Body of pancreas (tissue), 4 donors: ENCODE results near the gene EMID1.

Experiments used
- POLR2A ChIP-seq, 3 donors: fragments of 450-650 bp; IDR thresholded peaks; one replicate each; pipeline ENCODE4 v1.6.1; 2016; ENCODE audit warnings: antibody characterized with exemption in 3 of 3, mild to moderate bottlenecking in 2 of 3
- TF ChIP-seq, protein P1 (sequence below), 7 experiments: fragments of 450-650 bp in 4 of 7; fragments of 200-600 bp in 3 of 7; sonication (generic) in 3 of 7; IDR thresholded peaks; one replicate each; pipeline ENCODE4 v1.5.1; 2016 to 2019; ENCODE audit warnings: antibody characterized with exemption in 7 of 7

- TF ChIP-seq, protein P1, sequence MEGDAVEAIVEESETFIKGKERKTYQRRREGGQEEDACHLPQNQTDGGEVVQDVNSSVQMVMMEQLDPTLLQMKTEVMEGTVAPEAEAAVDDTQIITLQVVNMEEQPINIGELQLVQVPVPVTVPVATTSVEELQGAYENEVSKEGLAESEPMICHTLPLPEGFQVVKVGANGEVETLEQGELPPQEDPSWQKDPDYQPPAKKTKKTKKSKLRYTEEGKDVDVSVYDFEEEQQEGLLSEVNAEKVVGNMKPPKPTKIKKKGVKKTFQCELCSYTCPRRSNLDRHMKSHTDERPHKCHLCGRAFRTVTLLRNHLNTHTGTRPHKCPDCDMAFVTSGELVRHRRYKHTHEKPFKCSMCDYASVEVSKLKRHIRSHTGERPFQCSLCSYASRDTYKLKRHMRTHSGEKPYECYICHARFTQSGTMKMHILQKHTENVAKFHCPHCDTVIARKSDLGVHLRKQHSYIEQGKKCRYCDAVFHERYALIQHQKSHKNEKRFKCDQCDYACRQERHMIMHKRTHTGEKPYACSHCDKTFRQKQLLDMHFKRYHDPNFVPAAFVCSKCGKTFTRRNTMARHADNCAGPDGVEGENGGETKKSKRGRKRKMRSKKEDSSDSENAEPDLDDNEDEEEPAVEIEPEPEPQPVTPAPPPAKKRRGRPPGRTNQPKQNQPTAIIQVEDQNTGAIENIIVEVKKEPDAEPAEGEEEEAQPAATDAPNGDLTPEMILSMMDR (IDR thresholded peaks at IDR 0.05), result no peak
- TF ChIP-seq POLR2A (IDR thresholded peaks at IDR 0.05), result no peak
These were observed 11.5 kb upstream of the EMID1 start for GRCh38 chr22:29194184-29194583.
